BE2C (cell line): ENCODE measurements around the gene TTC34.

Experiments
- DNase-seq: peaks from one replicate; pipeline ENCODE4 v3.0.0-alpha.2; 2020
- H3K27me3 ChIP-seq: fragments of 250-450 bp; sonication (Bioruptor Pico); 2 replicates; pipeline ENCODE4 v1.5.1; 2020; ENCODE audit warnings: mild to moderate bottlenecking
- H3K36me3 ChIP-seq: fragments of 250-450 bp; sonication (Bioruptor Pico); 2 replicates; pipeline ENCODE4 v1.5.1; 2020; ENCODE audit warnings: mild to moderate bottlenecking
- H3K4me1 ChIP-seq: fragments of 250-450 bp; sonication (Bioruptor Pico); 2 replicates; pipeline ENCODE4 v1.5.1; 2020
- H3K4me3 ChIP-seq: 2 replicates; pipeline ENCODE4 v1.5.1; 2011; ENCODE audit warnings: low read depth, low read length
- H3K9me3 ChIP-seq: fragments of 250-450 bp; sonication (Bioruptor Pico); 2 replicates; pipeline ENCODE4 v1.5.1; 2020
- TF ChIP-seq, protein P1 (sequence below): IDR thresholded peaks from 2 replicates; pipeline ENCODE4 v1.5.1; 2012; ENCODE audit warnings: mild to moderate bottlenecking, low read depth, low read length

The TTC34 gene

DNA sequence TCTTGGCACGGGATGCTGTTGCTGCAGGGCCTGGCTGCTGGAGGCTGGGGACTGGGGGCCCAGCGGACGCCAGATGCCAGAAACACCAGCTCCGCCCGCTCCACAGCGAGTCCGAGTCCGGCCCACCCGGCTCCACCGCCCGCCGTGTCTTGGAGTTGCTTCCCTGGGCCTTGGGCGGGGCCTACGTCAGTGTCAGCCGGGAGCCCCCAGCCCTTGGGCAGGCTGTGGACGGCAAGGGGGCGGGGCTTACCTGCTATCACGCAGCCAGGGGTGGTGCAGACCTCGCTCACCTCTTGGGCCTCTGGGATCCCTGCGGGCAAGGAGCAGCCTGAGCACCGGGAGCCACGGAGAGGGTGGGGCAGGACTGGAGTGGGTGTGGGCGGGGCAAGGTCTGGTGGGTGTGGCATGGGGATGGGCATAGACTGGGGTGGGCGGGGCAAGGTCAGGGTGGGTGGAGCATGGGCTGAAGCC lies 190.4 kb downstream of the TTC34 start:
- no peaks in the 10 kb centered on the region for H3K27me3 ChIP-seq
- no peaks in the 10 kb centered on the region for H3K4me1 ChIP-seq
- peak; percentile 82 for DNase-seq
- H3K9me3 ChIP-seq: no peaks in the 10 kb centered on the region
- TF ChIP-seq, protein P1, sequence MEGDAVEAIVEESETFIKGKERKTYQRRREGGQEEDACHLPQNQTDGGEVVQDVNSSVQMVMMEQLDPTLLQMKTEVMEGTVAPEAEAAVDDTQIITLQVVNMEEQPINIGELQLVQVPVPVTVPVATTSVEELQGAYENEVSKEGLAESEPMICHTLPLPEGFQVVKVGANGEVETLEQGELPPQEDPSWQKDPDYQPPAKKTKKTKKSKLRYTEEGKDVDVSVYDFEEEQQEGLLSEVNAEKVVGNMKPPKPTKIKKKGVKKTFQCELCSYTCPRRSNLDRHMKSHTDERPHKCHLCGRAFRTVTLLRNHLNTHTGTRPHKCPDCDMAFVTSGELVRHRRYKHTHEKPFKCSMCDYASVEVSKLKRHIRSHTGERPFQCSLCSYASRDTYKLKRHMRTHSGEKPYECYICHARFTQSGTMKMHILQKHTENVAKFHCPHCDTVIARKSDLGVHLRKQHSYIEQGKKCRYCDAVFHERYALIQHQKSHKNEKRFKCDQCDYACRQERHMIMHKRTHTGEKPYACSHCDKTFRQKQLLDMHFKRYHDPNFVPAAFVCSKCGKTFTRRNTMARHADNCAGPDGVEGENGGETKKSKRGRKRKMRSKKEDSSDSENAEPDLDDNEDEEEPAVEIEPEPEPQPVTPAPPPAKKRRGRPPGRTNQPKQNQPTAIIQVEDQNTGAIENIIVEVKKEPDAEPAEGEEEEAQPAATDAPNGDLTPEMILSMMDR: no peak
- no peaks in the 10 kb centered on the region for H3K36me3 ChIP-seq
- H3K4me3 ChIP-seq: peak overlapping the region; percentile 16

DNA sequence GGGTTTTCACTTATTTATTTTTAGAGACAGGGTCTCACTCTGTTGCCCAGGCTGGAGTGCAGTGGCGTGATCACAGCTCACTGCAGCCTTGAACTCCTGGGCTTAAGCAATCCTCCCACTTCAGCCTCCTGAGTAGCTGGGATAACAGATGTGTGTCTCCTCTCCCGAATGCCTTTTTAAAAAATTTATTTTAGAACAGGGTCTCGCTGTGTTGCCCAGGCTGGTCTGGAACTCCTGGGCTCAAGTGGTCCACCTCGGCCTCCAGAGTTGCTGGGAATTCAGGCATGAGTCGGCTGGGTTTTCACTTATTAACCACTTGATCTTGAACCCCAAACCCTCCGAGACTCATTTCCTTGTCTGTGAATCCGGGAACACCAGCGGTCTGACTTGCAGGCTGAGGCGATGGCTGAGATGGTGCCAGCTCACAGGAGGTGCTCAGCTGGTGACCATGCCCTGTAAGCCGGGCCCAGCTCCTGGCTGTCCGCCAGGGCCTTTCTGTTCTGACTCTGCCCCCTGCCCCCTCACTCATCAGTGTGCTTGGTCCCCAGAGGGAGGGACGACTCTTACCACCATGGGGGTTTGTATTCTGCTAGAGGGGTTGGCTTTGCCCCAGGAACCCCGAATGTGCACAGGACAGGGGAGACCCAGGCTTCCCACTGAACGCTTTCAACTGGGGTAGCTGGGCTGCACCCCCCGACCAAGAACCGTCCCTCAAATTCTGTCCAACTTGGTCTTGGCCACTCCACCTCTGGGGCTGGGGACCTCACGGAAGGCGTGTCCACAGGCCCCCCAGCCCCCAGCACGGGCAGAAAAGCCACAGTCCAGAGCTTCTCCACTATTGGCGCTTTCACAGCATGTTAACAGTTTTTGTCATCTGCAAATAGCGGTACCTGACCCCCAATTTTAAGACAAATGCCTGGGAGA lies 191.2 kb downstream of the TTC34 start:
- TF ChIP-seq, protein P1: no peak
- Histone ChIP-seq H3K4me1 (no peaks in the 10 kb centered on the region), H3K9me3 (no peaks in the 10 kb centered on the region), H3K4me3 (peak overlapping the region; percentile 16), H3K27me3 (no peaks in the 10 kb centered on the region), H3K36me3 (no peaks in the 10 kb centered on the region)
- DNase-seq: no peak

DNA sequence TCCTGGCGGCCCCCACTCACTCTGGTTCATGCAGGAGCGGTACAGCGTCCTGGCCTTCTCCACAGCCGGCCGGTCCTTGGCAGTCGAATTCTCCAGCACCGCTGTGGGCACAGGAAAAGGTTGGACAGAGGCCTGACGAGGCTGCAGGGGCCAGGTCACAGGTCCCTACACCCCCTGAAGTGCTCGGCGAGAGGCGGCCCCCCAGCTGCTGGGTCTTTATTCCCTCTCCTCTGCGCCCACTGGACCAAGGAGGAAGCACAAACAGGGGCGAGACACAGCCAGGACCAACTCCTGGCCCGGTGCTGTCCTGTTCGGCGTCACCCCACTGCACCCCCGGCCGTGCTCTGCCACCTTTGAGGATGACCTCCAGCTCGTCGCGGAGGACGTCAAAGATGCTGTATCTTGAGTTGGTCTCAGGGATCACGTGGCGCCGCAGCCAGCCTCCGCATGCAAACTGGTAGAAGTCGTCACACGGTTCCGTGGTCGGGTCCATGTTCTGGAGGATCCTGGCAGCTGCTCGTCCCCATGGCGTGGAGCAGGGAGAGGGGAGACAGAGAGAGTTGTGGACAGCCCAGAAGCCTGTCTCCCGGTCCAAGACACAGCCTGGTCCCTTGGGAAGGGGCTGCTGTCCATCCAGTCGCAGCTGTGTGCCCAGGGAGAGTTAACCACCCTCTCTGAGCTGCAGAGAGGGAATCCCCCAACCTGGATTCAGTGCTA lies 192.0 kb downstream of the TTC34 start:
- H3K27me3 ChIP-seq: no peaks in the 10 kb centered on the region
- no peak overlapping the region for H3K4me3 ChIP-seq
- H3K4me1 ChIP-seq: no peaks in the 10 kb centered on the region
- H3K36me3 ChIP-seq: no peaks in the 10 kb centered on the region
- TF ChIP-seq, protein P1: no peak
- H3K9me3 ChIP-seq: no peaks in the 10 kb centered on the region
- peak; percentile 1 for DNase-seq

DNA sequence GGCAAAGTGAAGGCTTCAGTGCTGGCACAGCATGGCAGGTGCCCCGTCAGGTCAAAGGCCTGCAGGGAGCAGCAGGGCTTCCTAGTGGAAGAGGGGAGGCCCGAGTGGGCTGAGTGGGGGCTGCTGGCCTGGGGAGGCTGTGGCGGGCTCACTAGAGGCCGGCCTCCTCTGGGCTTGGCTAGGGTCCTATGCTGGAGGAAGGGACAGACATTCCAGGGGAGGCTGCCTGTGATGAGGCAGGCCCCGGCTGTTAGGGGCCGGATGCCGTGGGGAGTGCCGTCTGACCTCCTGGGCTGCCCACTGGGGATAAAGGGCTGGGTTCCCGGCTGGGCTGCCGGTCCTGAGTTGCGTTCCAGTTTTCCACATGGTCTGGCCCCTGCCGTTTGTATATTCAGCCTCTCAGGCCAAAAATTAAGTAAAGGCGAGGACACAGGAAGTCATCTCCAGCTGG lies 193.8 kb downstream of the TTC34 start:
- Histone ChIP-seq H3K4me3 (no peak overlapping the region), H3K4me1 (no peaks in the 10 kb centered on the region)

DNA sequence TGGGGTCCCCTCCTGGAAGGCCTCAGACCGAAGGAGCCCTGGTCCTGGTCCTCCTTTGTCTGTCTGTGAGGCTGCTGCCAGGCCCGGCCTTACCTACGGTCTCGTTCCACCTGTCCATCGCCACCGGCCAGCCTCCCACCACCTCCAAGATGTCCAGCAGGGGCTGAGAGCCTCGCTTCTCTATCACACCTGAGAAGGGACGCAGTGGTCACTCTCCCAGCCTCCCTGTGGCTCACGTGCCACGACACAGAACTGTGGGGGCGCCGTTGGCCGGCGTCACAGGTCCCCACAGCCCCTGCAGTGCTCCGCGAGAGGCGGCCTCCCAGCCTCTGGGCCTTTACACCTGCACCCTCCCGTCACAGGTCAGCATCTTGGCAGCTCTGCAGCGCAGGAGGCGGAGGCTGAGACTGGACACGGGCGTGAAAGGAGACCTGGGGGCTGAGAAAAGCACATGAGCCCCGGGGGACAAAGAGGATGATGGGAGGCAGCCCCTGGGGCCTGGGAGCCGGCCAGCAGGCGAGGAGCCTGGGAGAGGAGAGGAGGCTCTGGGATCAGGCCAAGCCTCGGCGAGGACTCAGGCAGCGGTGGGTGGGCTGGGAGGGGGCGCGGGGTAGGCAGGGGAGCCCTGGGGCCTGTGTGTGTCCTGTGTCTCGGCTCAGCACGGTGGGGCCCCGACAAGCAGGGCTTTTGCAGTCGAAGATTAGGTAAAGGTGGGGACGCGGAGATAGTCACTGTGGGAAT lies 194.4 kb downstream of the TTC34 start:
- no peaks in the 10 kb centered on the region for H3K27me3 ChIP-seq
- no peak for DNase-seq
- no peaks in the 10 kb centered on the region for H3K4me1 ChIP-seq
- no peak overlapping the region for H3K4me3 ChIP-seq
- TF ChIP-seq, protein P1: no peak
- no peaks in the 10 kb centered on the region for H3K36me3 ChIP-seq
- H3K9me3 ChIP-seq: no peaks in the 10 kb centered on the region

More for the DNA sequence above, 193.8 kb downstream of the TTC34 start:
- Histone ChIP-seq H3K27me3 (no peaks in the 10 kb centered on the region), H3K36me3 (no peaks in the 10 kb centered on the region), H3K9me3 (no peaks in the 10 kb centered on the region)
- TF ChIP-seq, protein P1: no peak
- DNase-seq: no peak
